NCI-H69 (cell line): ENCODE data around the gene HDAC8.
"Not testable (repeated sequence)": the region's sequence is repeated elsewhere in the genome, so short reads cannot be mapped to it uniquely, and the experiment has no call there.

Experiments used
- DNase-seq: peaks from one replicate; lab custom pipeline; 2025; lab: John Stamatoyannopoulos, UW

The HDAC8 gene

GRCh38 chrX:72461288-72461687 lies 111.4 kb downstream of the HDAC8 start:
- DNase-seq, result no peak

GRCh38 chrX:72460715-72461114 lies 111.9 kb downstream of the HDAC8 start:
- no peak for DNase-seq

- DNase-seq, result not testable (repeated sequence)
Measured at GRCh38 chrX:72449034-72449433, 123.6 kb downstream of the HDAC8 start.

DNA sequence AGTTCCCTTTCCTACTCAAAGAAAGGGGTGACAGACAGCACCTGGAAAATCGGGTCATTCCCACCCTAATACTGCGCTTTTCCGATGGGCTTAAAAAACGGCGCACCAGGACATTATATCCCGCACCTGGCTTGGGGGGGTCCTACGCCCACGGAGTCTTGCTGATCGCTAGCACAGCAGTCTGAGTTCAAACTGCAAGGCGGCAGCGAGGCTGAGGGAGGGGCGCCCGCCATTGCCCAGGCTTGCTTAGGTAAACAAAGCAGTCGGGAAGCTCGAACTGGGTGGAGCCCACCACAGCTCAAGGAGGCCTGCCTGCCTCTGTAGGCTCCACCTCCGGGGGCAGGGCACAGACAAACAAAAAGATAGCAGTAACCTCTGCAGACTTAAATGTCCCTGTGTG lies 131.9 kb downstream of the HDAC8 start:
- peak; percentile 12 for DNase-seq

- no peak for DNase-seq
Measured at GRCh38 chrX:72436010-72436409, 136.6 kb downstream of the HDAC8 start.

- no peak for DNase-seq
Measured at GRCh38 chrX:72430405-72430968, 142.2 kb downstream of the HDAC8 start.

- DNase-seq, result no peak
Measured at GRCh38 chrX:72421797-72422196, 150.8 kb downstream of the HDAC8 start.

- no peak for DNase-seq
Measured at GRCh38 chrX:72409993-72410392, 162.7 kb downstream of the HDAC8 start.

- no peak for DNase-seq
Measured at GRCh38 chrX:72408885-72409284, 163.8 kb downstream of the HDAC8 start.

DNA sequence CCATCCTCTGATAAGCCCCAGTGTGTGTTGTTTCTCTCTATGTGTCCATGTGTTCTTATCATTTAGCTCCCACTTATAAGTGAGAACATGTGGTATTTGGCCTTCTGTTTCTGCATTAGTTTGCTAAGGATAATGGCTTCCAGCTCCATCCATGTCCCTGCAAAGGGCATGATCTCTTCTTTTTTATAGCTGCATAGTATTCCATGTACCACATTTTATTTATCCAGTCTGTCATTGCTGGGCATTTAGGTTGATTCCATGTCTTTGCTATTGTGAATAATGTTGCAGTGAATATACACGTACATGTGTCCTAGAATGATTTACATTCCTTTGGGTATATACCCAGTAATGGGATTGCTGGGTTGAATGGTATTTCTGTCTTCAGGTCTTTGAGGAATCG lies 167.5 kb downstream of the HDAC8 start:
- not testable (repeated sequence) for DNase-seq

DNA sequence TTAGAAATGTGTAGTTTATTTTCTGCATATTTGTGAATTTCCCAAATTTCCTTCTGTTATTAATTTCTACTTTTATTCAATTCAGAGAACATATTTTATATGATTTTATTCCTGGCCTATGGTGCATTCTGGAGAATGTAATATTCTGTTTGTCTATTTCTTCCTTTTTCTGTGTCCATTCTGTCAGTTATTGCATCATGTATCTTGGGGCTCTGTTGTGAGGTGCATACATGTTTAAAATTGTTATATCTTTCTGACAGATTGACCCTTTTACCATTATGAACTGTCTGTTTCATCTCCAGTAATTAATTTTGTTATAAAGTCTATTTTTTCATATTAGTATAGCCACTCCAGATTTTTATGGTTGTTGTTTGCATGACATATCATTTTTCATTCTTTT lies 170.0 kb downstream of the HDAC8 start:
- DNase-seq, result no peak

GRCh38 chrX:72399816-72400215 lies 172.8 kb downstream of the HDAC8 start:
- no peak for DNase-seq

DNA sequence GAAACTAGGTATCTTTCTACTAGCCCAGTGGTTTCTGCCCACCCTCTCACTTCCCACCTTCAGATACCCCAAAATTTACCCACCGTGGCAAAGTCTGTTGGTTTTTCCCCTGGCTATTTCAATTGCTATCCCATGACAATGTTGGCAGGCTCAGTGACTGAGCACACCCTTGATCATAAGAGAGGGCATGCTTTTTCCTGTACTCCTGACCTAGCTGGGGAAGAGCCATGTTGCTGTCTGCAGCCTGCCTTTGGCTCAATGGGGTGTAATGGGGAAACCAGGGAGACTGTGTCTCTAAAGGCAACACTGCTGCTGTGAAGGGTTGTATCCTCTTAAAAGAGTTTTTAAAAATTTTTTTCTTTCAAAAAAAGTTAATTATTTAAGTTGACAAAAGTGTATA lies 176.5 kb downstream of the HDAC8 start:
- DNase-seq, result no peak

GRCh38 chrX:72395237-72395636 lies 177.4 kb downstream of the HDAC8 start:
- no peak for DNase-seq

GRCh38 chrX:72394518-72395170 lies 178.0 kb downstream of the HDAC8 start:
- DNase-seq, result no peak

GRCh38 chrX:72393836-72394517 lies 178.7 kb downstream of the HDAC8 start:
- no peak for DNase-seq

- peak; percentile 3 for DNase-seq
Measured at GRCh38 chrX:72392816-72393800, 179.5 kb downstream of the HDAC8 start.

DNA sequence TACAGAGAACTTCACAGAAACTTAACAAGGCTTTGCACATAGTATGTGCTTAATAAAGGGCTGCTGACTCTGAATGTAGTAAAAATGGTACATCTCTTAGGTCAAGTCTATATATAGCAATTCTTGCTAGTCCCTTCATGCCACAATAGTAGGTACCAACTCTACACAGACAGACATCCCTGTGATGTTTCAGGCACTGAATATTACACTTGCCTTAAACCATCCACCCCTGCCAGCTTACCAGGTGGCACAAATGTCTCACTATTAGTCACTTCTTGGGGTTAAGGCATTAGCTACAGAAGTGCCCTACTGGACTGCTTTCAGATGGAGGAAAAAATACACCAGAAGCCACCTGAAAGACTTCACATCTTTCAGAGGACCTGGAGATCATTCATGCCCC lies 180.6 kb downstream of the HDAC8 start:
- DNase-seq, result no peak

DNA sequence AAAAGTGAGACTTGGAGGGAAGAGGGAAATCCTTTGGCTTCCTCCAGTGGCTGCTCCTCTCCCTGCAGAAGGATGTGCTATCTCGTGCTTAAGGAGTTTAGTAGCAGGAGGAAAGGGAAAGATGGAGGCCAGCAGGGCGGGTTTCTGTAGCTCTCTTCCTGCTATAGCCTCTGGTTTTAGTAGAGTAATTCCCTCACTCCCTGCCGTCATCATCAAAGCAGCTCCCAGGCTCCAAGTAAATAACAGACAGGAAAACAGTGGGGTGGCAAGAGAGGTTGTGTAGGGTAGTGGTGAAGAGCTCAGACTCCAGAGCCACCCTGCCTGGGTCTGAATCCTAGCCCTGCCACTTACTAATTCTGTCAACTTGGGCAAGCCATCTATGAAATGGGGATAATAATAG lies 185.4 kb downstream of the HDAC8 start:
- DNase-seq, result peak; percentile 35

DNA sequence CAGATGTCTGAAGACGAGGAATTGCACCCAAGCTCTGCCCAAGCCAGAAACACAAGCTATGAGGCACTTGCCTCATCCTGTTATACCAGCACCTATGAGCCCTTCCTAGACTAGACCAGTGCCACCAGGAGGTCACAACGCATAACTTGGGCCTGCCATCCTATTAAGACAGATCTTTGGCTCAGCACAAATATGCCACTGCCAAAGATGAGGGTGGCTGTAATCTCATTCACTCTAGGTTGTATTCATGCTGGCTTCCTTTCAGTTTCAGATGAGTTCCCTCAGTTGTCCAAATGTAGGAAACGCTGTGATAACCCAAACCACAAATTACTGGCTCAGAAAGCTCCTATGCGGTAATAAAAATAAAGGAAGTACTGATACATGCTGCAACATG lies 190.4 kb downstream of the HDAC8 start:
- peak; percentile 26 for DNase-seq

DNA sequence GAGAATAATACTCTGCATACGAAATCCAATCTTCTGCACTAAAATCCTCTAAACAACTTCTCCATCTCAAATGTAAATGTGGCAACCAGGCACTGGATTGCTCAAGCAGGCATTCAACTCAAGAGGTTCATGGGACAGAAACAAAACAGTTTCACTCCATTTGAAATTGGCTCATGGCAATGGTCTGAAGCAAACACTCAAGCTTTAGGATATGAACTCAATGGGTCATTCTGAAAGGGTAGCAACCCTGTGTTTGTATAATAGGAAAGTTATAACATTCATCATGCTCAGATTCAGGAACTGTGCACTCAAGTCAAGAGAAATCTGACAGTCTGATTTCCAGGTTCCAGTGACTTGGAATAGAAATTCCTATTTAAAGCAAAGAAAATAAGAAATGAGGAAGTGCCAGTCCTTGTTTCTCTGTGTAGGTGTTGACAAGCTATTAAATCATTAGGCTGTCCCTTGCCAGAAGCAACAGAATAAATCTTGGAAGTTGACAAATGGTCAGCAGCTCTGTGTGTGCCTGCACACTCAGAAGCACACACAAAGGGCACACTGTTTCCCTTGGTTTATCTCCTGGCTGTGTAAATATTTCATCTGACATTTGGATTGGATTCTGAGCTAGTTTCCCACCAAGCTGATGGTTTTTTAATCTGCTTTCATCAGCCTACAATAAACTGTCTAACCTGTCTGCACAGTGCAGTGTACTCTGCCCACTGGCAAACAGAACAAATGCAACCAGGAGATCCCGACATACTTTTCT lies 191.0 kb downstream of the HDAC8 start:
- DNase-seq, result peak; percentile 26

GRCh38 chrX:72376124-72376523 lies 196.5 kb downstream of the HDAC8 start:
- DNase-seq, result no peak
